Placental pericyte (primary cell): Measurements from ENCODE around the gene DES. TPM values are rescaled to one million over a fixed set of nuclear protein-coding genes. Genes with fewer than 3 reads are reported as not detected.

Source experiments
- total RNA-seq: library from RNA; depleted of rRNA; stranded (reverse); fragments of >200 nt; gene quantifications from 2 replicates; pipeline ENCODE4 v1.2.3, GENCODE V29; 2012

Gene DES
- total RNA-seq = 0.29 and 7.2 TPM in 2 replicates

DNA sequence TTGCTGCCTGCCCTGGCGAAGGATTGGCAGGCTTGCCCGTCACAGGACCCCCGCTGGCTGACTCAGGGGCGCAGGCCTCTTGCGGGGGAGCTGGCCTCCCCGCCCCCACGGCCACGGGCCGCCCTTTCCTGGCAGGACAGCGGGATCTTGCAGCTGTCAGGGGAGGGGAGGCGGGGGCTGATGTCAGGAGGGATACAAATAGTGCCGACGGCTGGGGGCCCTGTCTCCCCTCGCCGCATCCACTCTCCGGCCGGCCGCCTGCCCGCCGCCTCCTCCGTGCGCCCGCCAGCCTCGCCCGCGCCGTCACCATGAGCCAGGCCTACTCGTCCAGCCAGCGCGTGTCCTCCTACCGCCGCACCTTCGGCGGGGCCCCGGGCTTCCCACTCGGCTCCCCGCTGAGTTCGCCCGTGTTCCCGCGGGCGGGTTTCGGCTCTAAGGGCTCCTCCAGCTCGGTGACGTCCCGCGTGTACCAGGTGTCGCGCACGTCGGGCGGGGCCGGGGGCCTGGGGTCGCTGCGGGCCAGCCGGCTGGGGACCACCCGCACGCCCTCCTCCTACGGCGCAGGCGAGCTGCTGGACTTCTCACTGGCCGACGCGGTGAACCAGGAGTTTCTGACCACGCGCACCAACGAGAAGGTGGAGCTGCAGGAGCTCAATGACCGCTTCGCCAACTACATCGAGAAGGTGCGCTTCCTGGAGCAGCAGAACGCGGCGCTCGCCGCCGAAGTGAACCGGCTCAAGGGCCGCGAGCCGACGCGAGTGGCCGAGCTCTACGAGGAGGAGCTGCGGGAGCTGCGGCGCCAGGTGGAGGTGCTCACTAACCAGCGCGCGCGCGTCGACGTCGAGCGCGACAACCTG, at the start of gene DES:
DES (plus strand) TSS at position 223 of the 857 bp plus-strand sequence; CDS start at position 309, 86 bp downstream.

DNA sequence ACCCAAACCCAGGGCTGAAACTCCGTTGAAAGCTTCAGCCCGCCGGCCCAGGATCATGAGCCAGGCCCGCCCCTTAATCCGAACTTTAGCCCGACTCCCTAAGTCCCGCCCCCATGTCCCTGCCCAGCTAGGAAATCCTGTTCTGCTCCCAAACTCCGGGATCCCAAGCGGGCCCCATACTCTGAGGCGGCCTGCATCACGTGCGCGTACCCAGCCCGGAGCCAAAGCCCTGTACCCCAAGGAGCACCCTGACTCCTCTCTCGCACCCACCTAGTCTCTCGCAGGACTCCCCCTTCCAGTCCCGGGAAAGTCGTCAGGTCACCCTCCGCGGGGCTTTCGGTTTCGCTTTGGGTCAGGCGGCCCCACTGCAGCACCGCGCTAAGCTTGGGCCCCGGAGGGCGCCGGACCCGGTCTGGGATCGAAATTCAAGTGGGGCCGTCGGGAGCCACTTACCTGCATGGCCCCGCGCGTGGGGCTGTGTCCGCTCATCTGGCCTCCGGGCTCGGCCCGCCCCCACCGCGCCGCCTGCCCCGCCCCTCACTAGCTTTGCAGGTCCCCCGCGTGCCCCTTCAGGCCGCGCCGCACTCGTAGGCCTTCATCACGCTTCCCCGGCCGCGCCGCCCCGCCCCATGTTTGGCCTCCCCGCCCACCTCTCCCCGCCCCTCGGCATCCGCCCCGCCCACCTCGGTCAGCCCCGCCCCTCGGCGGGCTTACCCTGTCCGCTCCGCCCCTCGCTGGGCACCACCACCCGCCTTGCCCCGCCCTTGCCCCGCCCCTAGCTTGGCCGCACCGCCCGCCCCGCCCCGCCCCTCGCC, 30.7 kb upstream of the DES start, which contains the start of gene DNPEP:
DNPEP (minus strand) TSS at position 607 of the 815 bp plus-strand sequence; CDS start at position 489, 118 bp downstream.

DNA sequence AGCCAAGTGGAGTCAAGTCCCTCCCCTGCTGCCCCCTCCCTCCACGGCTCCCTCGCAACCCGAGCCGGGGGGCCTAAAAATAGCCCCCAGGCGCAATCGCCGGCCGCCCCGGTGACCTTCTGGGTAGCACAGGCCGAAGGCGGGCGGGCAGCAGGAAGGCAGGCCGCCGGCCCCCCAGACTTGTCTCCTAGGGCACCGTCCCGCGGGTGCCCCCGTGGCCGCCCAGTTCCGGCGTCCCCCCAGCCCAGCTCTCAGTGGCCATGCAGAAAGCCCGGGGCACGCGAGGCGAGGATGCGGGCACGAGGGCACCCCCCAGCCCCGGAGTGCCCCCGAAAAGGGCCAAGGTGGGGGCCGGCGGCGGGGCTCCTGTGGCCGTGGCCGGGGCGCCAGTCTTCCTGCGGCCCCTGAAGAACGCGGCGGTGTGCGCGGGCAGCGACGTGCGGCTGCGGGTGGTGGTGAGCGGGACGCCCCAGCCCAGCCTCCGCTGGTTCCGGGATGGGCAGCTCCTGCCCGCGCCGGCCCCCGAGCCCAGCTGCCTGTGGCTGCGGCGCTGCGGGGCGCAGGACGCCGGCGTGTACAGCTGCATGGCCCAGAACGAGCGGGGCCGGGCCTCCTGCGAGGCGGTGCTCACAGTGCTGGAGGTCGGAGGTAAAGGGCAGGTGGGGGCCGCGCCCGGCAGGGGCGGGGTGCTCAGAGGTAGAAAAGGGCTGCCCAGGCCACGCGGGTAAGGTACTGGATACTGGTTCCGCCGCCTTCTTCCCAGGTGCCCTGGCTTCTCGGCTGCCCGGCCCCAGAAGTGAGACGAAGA, 16.7 kb downstream of the DES start, which contains the start of gene SPEG:
SPEG (plus strand) TSS at position 126 of the 808 bp plus-strand sequence; CDS start at position 261, 135 bp downstream.

Other genes with a start within 250 kb of the DES start
- gene SLC23A3, start 248.3 kb upstream of the DES start, total RNA-seq = 0.57 and 1.1 TPM in 2 replicates
- gene CNPPD1, start 241.5 kb upstream of the DES start, total RNA-seq = 20.9 and 36.8 TPM in 2 replicates
- gene RETREG2, start 240.1 kb upstream of the DES start, total RNA-seq = 74.7 and 81.0 TPM in 2 replicates
- 20.8 and 32.2 TPM in 2 replicates for gene ZFAND2B, start 211.6 kb upstream of the DES start, total RNA-seq
- 22.3 and 24.8 TPM in 2 replicates for gene ABCB6, start 199.4 kb upstream of the DES start, total RNA-seq
- 56.9 and 74.0 TPM in 2 replicates for gene ATG9A, start 188.7 kb upstream of the DES start, total RNA-seq
- 19.2 and 23.9 TPM in 2 replicates for gene ANKZF1, start 188.6 kb upstream of the DES start, total RNA-seq
- 15.2 and 23.4 TPM in 2 replicates for gene GLB1L, start 172.9 kb upstream of the DES start, total RNA-seq
- 37.4 and 59.1 TPM in 2 replicates for gene STK16, start 172.9 kb upstream of the DES start, total RNA-seq
- not detected in 2 replicates for gene TUBA4B, start 165.1 kb upstream of the DES start, total RNA-seq
- gene TUBA4A, start 164.5 kb upstream of the DES start, total RNA-seq = 7.0 and 31.6 TPM in 2 replicates
- 27.8 and 39.0 TPM in 2 replicates for gene DNAJB2, start 139.0 kb upstream of the DES start, total RNA-seq
- 0.88 and 7.9 TPM in 2 replicates for gene PTPRN, start 109.0 kb upstream of the DES start, total RNA-seq
- not detected in 2 replicates for gene RESP18, start 85.6 kb upstream of the DES start, total RNA-seq
- 64.0 and 76.8 TPM in 2 replicates for gene DNPEP, start 30.5 kb upstream of the DES start, total RNA-seq
- gene SPEG, start 16.5 kb downstream of the DES start, total RNA-seq = 9.9 and 21.7 TPM in 2 replicates
- 70.0 and 100 TPM in 2 replicates for gene GMPPA, start 80.5 kb downstream of the DES start, total RNA-seq
- gene ASIC4, start 96.1 kb downstream of the DES start, total RNA-seq = under 0.01 TPM in 1 of 2 replicates, not detected in the other
- 193 and 332 TPM in 2 replicates for gene CHPF, start 125.4 kb downstream of the DES start, total RNA-seq
- 1.1 and 6.8 TPM in 2 replicates for gene TMEM198, start 125.7 kb downstream of the DES start, total RNA-seq
- 45.7 and 55.1 TPM in 2 replicates for gene OBSL1, start 153.2 kb downstream of the DES start, total RNA-seq
- gene INHA, start 153.9 kb downstream of the DES start, total RNA-seq = 0.22 TPM in 1 of 2 replicates, not detected in the other
- 17.5 and 21.0 TPM in 2 replicates for gene STK11IP, start 179.5 kb downstream of the DES start, total RNA-seq
- gene SLC4A3, start 209.3 kb downstream of the DES start, total RNA-seq = 2.6 and 4.4 TPM in 2 replicates